ENCODE data around the gene HBE1. TPM values are rescaled to one million over a fixed set of nuclear protein-coding genes. Genes with fewer than 3 reads are reported as not detected.

HBE1 gene
- total RNA-seq, 2 donors from 2014 or later: not detected

Other genes starting within 250 kb of the HBE1 start
- gene OR52J3, start 223.4 kb downstream of the HBE1 start, total RNA-seq: not detected
- gene OR52E2, start 210.3 kb downstream of the HBE1 start, total RNA-seq: not detected
- gene OR52E1, start 200.4 kb downstream of the HBE1 start, total RNA-seq: not detected
- not detected for gene OR52A5, start 131.6 kb downstream of the HBE1 start, total RNA-seq
- gene OR52A1, start 115.2 kb downstream of the HBE1 start, total RNA-seq: not detected
- not detected for gene OR51V1, start 69.3 kb downstream of the HBE1 start, total RNA-seq
- 1 to 10 TPM in 1 of 2 donors, not detected in 1; 1.3 TPM for gene HBB, start 42.9 kb downstream of the HBE1 start, total RNA-seq
- gene HBD, start 35.5 kb downstream of the HBE1 start, total RNA-seq: 1 to 10 TPM in 1 of 2 donors, not detected in 1; 1.0 TPM
- not detected for gene HBG1, start 20.1 kb downstream of the HBE1 start, total RNA-seq
- gene HBG2, start 15.2 kb downstream of the HBE1 start, total RNA-seq: 1 to 10 TPM in 1 of 2 donors, not detected in 1; 1.7 TPM
- not detected for gene OR51B4, start 32.0 kb upstream of the HBE1 start, total RNA-seq
- gene OR51B2, start 54.4 kb upstream of the HBE1 start, total RNA-seq: not detected
- gene OR51B5, start 73.6 kb upstream of the HBE1 start, total RNA-seq: under 1 TPM in 1 of 2 donors, not detected in 1; 0.40 TPM
- not detected for gene OR51B6, start 81.6 kb upstream of the HBE1 start, total RNA-seq
- gene OR51M1, start 113.9 kb upstream of the HBE1 start, total RNA-seq: not detected
- not detected for gene OR51Q1, start 152.2 kb upstream of the HBE1 start, total RNA-seq
- not detected for gene OR51I1, start 171.6 kb upstream of the HBE1 start, total RNA-seq
- gene OR51I2, start 179.4 kb upstream of the HBE1 start, total RNA-seq: not detected
- not detected for gene OR52D1, start 218.7 kb upstream of the HBE1 start, total RNA-seq
- under 1 TPM in 1 of 2 donors, not detected in 1; 0.20 TPM for gene UBQLN3, start 240.0 kb upstream of the HBE1 start, total RNA-seq
- gene UBQLNL, start 246.8 kb upstream of the HBE1 start, total RNA-seq: under 1 TPM; 0.29 to 0.42 TPM